H9 (cell line): ENCODE results near the gene METRN. TPM values are rescaled to one million over a fixed set of nuclear protein-coding genes. Genes with fewer than 3 reads are reported as not detected.

ENCODE experiments used
- DNase-seq: peaks from one replicate; pipeline ENCODE4 v3.0.0-alpha.2; 2017
- H2AFZ ChIP-seq: one replicate; pipeline ENCODE4 v1.6.1; 2013; ENCODE audit warnings: mild to moderate bottlenecking, low read length, control low read depth, moderate library complexity
- H2AK5ac ChIP-seq: 2 replicates; pipeline ENCODE4 v1.6.1; 2013; ENCODE audit warnings: low read length, control low read depth, mixed read lengths; ENCODE audit not compliant: insufficient read length
- H2BK120ac ChIP-seq: one replicate; pipeline ENCODE4 v1.6.1; 2013; ENCODE audit warnings: low read depth, mild to moderate bottlenecking, low read length, control low read depth, inconsistent platforms; ENCODE audit not compliant: poor library complexity, severe bottlenecking
- H2BK12ac ChIP-seq: 2 replicates; pipeline ENCODE4 v1.6.1; 2013; ENCODE audit warnings: low read length, control low read depth, mixed read lengths, low read depth; ENCODE audit not compliant: insufficient read length
- H2BK15ac ChIP-seq: 2 replicates; pipeline ENCODE4 v1.6.1; 2013; ENCODE audit warnings: low read depth, low read length, control low read depth
- H2BK20ac ChIP-seq: one replicate; pipeline ENCODE4 v1.6.1; 2013; ENCODE audit warnings: low read depth, mild to moderate bottlenecking, low read length, control low read depth, inconsistent platforms; ENCODE audit not compliant: poor library complexity, severe bottlenecking
- H2BK5ac ChIP-seq: 2 replicates; pipeline ENCODE4 v1.6.1; 2013; ENCODE audit warnings: low read length, control low read depth, mixed read lengths; ENCODE audit not compliant: insufficient read length
- H3K14ac ChIP-seq: 2 replicates; pipeline ENCODE4 v1.6.1; 2013; ENCODE audit warnings: low read length, control low read depth; ENCODE audit not compliant: insufficient read depth
- H3K18ac ChIP-seq: 2 replicates; pipeline ENCODE4 v1.6.1; 2013; ENCODE audit warnings: low read depth, mild to moderate bottlenecking, mixed read lengths, low read length, control low read depth; ENCODE audit not compliant: insufficient read length
- H3K23ac ChIP-seq: 2 replicates; pipeline ENCODE4 v1.6.1; 2013; ENCODE audit warnings: low read length, control low read depth, mixed read lengths, low read depth; ENCODE audit not compliant: insufficient read length
- H3K23me2 ChIP-seq: 2 replicates; pipeline ENCODE4 v1.6.1; 2013; ENCODE audit warnings: low read depth, mild to moderate bottlenecking, mixed read lengths, low read length, control low read depth; ENCODE audit not compliant: insufficient read length, poor library complexity, severe bottlenecking
- H3K27ac ChIP-seq: 2 replicates; pipeline ENCODE4 v1.5.1; 2013; ENCODE audit warnings: low read length, control low read depth, mixed read lengths, low read depth; ENCODE audit not compliant: insufficient read length
- H3K27me3 ChIP-seq: 2 replicates; pipeline ENCODE4 v1.6.1; 2013; ENCODE audit warnings: low read length, control low read depth, inconsistent platforms; ENCODE audit not compliant: insufficient read depth
- H3K4ac ChIP-seq: 2 replicates; pipeline ENCODE4 v1.6.1; 2013; ENCODE audit warnings: low read depth, mild to moderate bottlenecking, control low read depth, inconsistent platforms, low read length, moderate library complexity
- H3K4me1 ChIP-seq: 2 replicates; pipeline ENCODE4 v1.6.1; 2013; ENCODE audit warnings: low read length, control low read depth, inconsistent platforms; ENCODE audit not compliant: insufficient read depth
- H3K4me2 ChIP-seq: 2 replicates; pipeline ENCODE4 v1.6.1; 2013; ENCODE audit warnings: low read length, control low read depth, mixed read lengths; ENCODE audit not compliant: insufficient read length, insufficient read depth
- H3K56ac ChIP-seq: 2 replicates; pipeline ENCODE4 v1.6.1; 2013; ENCODE audit warnings: low read depth, mild to moderate bottlenecking, mixed read lengths, low read length, control low read depth; ENCODE audit not compliant: insufficient read length
- H3K79me1 ChIP-seq: 2 replicates; pipeline ENCODE4 v1.6.1; 2013; ENCODE audit warnings: low read depth, mild to moderate bottlenecking, moderate library complexity, low read length, control low read depth, inconsistent platforms; ENCODE audit not compliant: insufficient read depth, poor library complexity, severe bottlenecking
- H3K79me2 ChIP-seq: 2 replicates; pipeline ENCODE4 v1.6.1; 2013; ENCODE audit warnings: low read length, control low read depth, inconsistent platforms; ENCODE audit not compliant: insufficient read depth
- H3K9ac ChIP-seq: 2 replicates; pipeline ENCODE4 v1.6.1; 2013; ENCODE audit warnings: low read length, control low read depth, mixed read lengths; ENCODE audit not compliant: insufficient read length; ENCODE audit errors: extremely low read depth
- H3K9me3 ChIP-seq: one replicate; pipeline ENCODE4 v1.6.1; 2013; ENCODE audit warnings: low read depth, low read length, inconsistent platforms; ENCODE audit not compliant: control insufficient read depth
- H3T11ph ChIP-seq: one replicate; pipeline ENCODE4 v1.6.1; 2013; ENCODE audit warnings: mild to moderate bottlenecking, low read length, control low read depth, inconsistent platforms
- H4K20me1 ChIP-seq: one replicate; pipeline ENCODE4 v1.6.1; 2013; ENCODE audit not compliant: control insufficient read depth, insufficient read length, insufficient read depth
- H4K5ac ChIP-seq: 2 replicates; pipeline ENCODE4 v1.6.1; 2013; ENCODE audit warnings: low read depth, mild to moderate bottlenecking, mixed read lengths, low read length, control low read depth; ENCODE audit not compliant: insufficient read length
- H4K8ac ChIP-seq: replicated peaks from 2 replicates; pipeline ENCODE4 v1.6.1; 2013; ENCODE audit warnings: low read length, control low read depth, mixed read lengths, low read depth; ENCODE audit not compliant: insufficient read length
- H4K91ac ChIP-seq: 2 replicates; pipeline ENCODE4 v1.6.1; 2013; ENCODE audit warnings: low read depth, mild to moderate bottlenecking, moderate library complexity, mixed read lengths, low read length, control low read depth; ENCODE audit not compliant: insufficient read length
- H3K27ac Mint-ChIP-seq, 3 experiments: 2 replicates in 2 of 3; 3 replicates in 1 of 3; pipeline ENCODE4 v1.8.0; 2020 to 2021; ENCODE audit warnings: mixed read lengths in 3 of 3, mild to moderate bottlenecking in 1 of 3, moderate library complexity in 1 of 3
- H3K27me3 Mint-ChIP-seq: 2 replicates; pipeline ENCODE4 v1.8.0; 2021; ENCODE audit warnings: low read depth, mild to moderate bottlenecking, moderate library complexity, mixed read lengths
- H3K36me3 Mint-ChIP-seq, 3 experiments: 2 replicates in 2 of 3; 3 replicates in 1 of 3; pipeline ENCODE4 v1.8.0; 2020 to 2021; ENCODE audit warnings: low read depth in 3 of 3, mixed read lengths in 3 of 3; ENCODE audit not compliant: insufficient read depth in 1 of 3
- H3K4me1 Mint-ChIP-seq, 2 experiments: 2 replicates each; pipeline ENCODE4 v1.8.0; 2020; ENCODE audit warnings: mixed read lengths in 2 of 2
- H3K4me3 Mint-ChIP-seq, 2 experiments: 2 replicates in 1 of 2; 3 replicates in 1 of 2; pipeline ENCODE4 v1.8.0; 2020 to 2021; ENCODE audit warnings: mild to moderate bottlenecking in 2 of 2, mixed read lengths in 2 of 2, moderate library complexity in 1 of 2
- H3K9me3 Mint-ChIP-seq, 2 experiments: 2 replicates in 1 of 2; 3 replicates in 1 of 2; pipeline ENCODE4 v1.8.0; 2020; ENCODE audit warnings: mild to moderate bottlenecking in 2 of 2, mixed read lengths in 2 of 2, moderate library complexity in 1 of 2
- CTCF ChIP-seq: fragments of 200-600 bp; sonication (generic); conservative IDR thresholded peaks from 3 replicates; pipeline ENCODE4 v1.8.0; 2021; ENCODE audit warnings: antibody characterized with exemption, mild to moderate bottlenecking
- WGBS: extraction: QIAGEN DNeasy Blood & Tissue Kit; methylation state at CpG from one replicate; pipeline ENCODE4 v1.1.7; 2013; ENCODE audit warnings: missing lambda C conversion rate, low lambda C conversion rate, mixed read lengths; ENCODE audit not compliant: insufficient read length; ENCODE audit errors: extremely low coverage; 5-methylcytosine and 5-hydroxymethylcytosine counted together
- total RNA-seq: library from RNA; stranded (reverse); gene quantifications from 2 replicates; pipeline ENCODE4 v1.2.1, GENCODE V29; 2021

METRN gene
- total RNA-seq, 1 experiment from 2014 or later: 26.2 TPM

DNA sequence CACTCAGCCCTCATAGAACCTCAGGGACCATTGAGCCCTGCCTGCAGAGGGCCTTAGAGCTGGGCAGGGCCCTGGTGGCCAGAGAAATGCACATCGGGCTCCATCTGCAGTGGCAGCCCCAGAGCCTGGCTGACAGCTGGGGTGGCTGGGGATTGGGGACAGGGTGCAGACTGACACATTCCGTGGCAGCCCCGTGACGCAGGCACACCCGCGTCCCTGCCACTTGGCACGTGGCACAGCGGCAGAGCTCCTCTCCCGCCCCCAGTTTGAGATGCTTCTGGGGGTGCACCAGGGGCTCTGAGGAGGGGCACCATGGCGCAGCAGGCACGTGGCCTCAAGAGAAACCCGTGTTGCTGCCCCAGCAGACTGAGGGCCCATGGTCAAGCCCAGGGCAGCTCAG lies 11.5 kb upstream of the METRN start:
- H2AFZ ChIP-seq: no peak overlapping the region
- H3K79me2 ChIP-seq: no peaks in the 10 kb centered on the region
- no peak overlapping the region for H2BK15ac ChIP-seq
- peaks cover 0 to 3% (median 0%) of the 10 kb centered on the region in 3 experiments; a peak in 2 of 7 replicates for H3K36me3 Mint-ChIP-seq
- no CpG with 5 or more reads among the region's 12 CpGs for WGBS
- no peak for DNase-seq
- H2BK5ac ChIP-seq: no peak overlapping the region
- H3K9ac ChIP-seq: no peak overlapping the region
- H3K27ac Mint-ChIP-seq: no peak overlapping the region
- H3K9me3 ChIP-seq: no peaks in the 10 kb centered on the region
- no peak overlapping the region for H2BK12ac ChIP-seq
- no peak overlapping the region for H3K18ac ChIP-seq
- no peak overlapping the region for H2AK5ac ChIP-seq
- H4K5ac ChIP-seq: no peak overlapping the region
- H3K27me3 Mint-ChIP-seq: peaks cover 88% of the 10 kb centered on the region
- H3K27ac ChIP-seq: no peak overlapping the region
- no peak overlapping the region for H3K4me2 ChIP-seq
- no peak overlapping the region for H2BK20ac ChIP-seq
- peaks cover 4% of the 10 kb centered on the region for H3K23me2 ChIP-seq
- no peaks in the 10 kb centered on the region for H3K79me1 ChIP-seq
- no peak overlapping the region for H3K23ac ChIP-seq
- H3K4me3 Mint-ChIP-seq: no peak overlapping the region
- H2BK120ac ChIP-seq: no peak overlapping the region
- H4K8ac ChIP-seq: no peak overlapping the region
- H3K4ac ChIP-seq: no peak overlapping the region
- H3K27me3 ChIP-seq: peaks cover 57% of the 10 kb centered on the region
- no peak overlapping the region for H4K91ac ChIP-seq
- no peak overlapping the region for H3K14ac ChIP-seq
- H3K4me1 Mint-ChIP-seq: peaks cover 0 to 7% of the 10 kb centered on the region in 2 experiments; a peak in 1 of 4 replicates
- H3T11ph ChIP-seq: no peak overlapping the region
- no peaks in the 10 kb centered on the region for H3K4me1 ChIP-seq
- no peaks in the 10 kb centered on the region for H4K20me1 ChIP-seq
- TF ChIP-seq CTCF: no peak
- H3K9me3 Mint-ChIP-seq: no peaks in the 10 kb centered on the region; a peak in 1 of 5 replicates
- no peak overlapping the region for H3K56ac ChIP-seq
